Fibroblast of pulmonary artery (primary cell): ENCODE results near the gene SERTAD4.

ENCODE experiments used
- DNase-seq: peaks from one replicate; pipeline ENCODE4 v3.0.0-alpha.2; 2010; ENCODE audit warnings: low read depth
- H3K4me3 ChIP-seq: replicated peaks from 2 replicates; pipeline ENCODE4 v1.5.1; 2011; ENCODE audit warnings: low read depth, mild to moderate bottlenecking, control low read depth, low read length, moderate library complexity
- TF ChIP-seq, protein P1 (sequence below): IDR thresholded peaks from 2 replicates; pipeline ENCODE4 v1.5.1; 2011; ENCODE audit warnings: mild to moderate bottlenecking, control low read depth, low read length, inconsistent platforms; ENCODE audit errors: missing control alignments

The SERTAD4 gene

DNA sequence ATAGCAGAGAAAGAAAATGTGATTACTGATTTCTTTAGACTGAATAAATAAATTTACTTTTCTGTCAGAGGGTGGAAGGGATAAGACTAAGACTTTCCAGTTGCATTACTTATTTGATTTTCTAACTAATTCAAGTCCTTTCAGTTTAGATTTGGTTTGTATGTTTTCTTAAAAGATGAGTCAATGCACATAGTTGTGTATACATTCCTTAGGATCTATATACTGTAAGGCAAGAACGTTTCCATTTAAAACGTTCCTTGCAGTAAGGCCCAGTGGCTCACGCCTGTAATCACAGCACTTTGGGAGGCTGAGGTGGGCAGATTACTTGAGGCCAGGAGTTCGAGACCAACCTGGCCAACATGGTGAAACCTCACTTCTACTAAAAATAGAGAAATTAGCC is 14.5 kb upstream of the SERTAD4 start:
- TF ChIP-seq, protein P1, sequence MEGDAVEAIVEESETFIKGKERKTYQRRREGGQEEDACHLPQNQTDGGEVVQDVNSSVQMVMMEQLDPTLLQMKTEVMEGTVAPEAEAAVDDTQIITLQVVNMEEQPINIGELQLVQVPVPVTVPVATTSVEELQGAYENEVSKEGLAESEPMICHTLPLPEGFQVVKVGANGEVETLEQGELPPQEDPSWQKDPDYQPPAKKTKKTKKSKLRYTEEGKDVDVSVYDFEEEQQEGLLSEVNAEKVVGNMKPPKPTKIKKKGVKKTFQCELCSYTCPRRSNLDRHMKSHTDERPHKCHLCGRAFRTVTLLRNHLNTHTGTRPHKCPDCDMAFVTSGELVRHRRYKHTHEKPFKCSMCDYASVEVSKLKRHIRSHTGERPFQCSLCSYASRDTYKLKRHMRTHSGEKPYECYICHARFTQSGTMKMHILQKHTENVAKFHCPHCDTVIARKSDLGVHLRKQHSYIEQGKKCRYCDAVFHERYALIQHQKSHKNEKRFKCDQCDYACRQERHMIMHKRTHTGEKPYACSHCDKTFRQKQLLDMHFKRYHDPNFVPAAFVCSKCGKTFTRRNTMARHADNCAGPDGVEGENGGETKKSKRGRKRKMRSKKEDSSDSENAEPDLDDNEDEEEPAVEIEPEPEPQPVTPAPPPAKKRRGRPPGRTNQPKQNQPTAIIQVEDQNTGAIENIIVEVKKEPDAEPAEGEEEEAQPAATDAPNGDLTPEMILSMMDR, result no peak
- no peak overlapping the region for H3K4me3 ChIP-seq
- no peak for DNase-seq

- peak; percentile 30 for DNase-seq
- H3K4me3 ChIP-seq, result no peak overlapping the region
- TF ChIP-seq, protein P1, result no peak
These were observed 10.1 kb upstream of the SERTAD4 start for GRCh38 chr1:210222340-210223006.

- DNase-seq, result no peak
- H3K4me3 ChIP-seq, result no peak overlapping the region
- TF ChIP-seq, protein P1, result no peak
These were observed 9.2 kb upstream of the SERTAD4 start for GRCh38 chr1:210223226-210223904.

DNA sequence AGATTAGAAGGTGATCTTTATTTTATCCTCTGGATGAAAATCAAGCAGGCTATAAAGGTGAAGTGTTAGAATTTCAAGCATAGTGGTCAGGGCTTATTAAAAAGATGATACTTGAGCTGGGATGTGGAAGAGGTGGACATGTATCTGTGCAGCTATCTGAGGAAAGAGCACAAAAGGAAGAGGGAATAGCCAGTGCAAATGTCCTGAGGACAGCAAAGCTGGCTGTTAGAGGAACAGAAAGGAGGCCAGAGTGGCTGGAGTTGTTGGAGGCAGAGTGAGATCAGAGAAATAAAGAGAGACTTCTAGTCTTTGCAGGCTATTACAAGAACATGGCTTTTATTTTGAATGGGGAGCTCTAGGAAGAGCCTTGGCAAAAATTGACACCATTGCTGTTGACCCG is 4.4 kb upstream of the SERTAD4 start:
- TF ChIP-seq, protein P1, result no peak
- H3K4me3 ChIP-seq, result no peak overlapping the region
- no peak for DNase-seq

GRCh38 chr1:210230149-210230695 is 2.4 kb upstream of the SERTAD4 start:
- TF ChIP-seq, protein P1, result no peak
- DNase-seq, result no peak
- H3K4me3 ChIP-seq, result no peak overlapping the region

- TF ChIP-seq, protein P1, result no peak
- peak; percentile 65 for DNase-seq
- H3K4me3 ChIP-seq, result peak overlapping the region; percentile 47
These were observed 618 bp upstream of the SERTAD4 start for GRCh38 chr1:210231846-210232510.
